ENCODE results near the gene CCDC122. TPM values are rescaled to one million over a fixed set of nuclear protein-coding genes. Genes with fewer than 3 reads are reported as not detected.

CCDC122 gene
- 2.6 and 2.7 TPM in 2 replicates for polyA plus RNA-seq (2011; rRNA removed)
- 0.13 and 0.27 TPM in 2 replicates for polyA plus RNA-seq (2012; cell fraction: cytosol; rRNA removed)
- 0.20 and 0.44 TPM in 2 replicates for polyA plus RNA-seq (2012; cell fraction: nucleus; rRNA removed)
- 4.3 to 6.4 TPM (median 4.5 TPM) in 3 replicates for polyA plus RNA-seq (2017; fragmentation: RNase III; extraction: RNeasy Plus Mini Kit Qiagen cat#74134 plus additional on column Dnase treatment)
- polyA minus RNA-seq (2011; rRNA and poly(A)+ RNA removed): 1.2 and 1.6 TPM in 2 replicates

- DNase-seq (ENCODE audit: low read depth in 1 of 2, low spot score in 1 of 2) (peak; percentile 66 to 75), FAIRE-seq (no peak), ATAC-seq (peak; percentile 96 to 97)
- Histone ChIP-seq H3K4me1 (peaks cover 11% of the 10 kb centered on the region; the same call in 2 of the 3 replicates), H3K9me3 (no peaks in the 10 kb centered on the region), H3K27ac (peak within 1 kb of the TSS; percentile 95 to 96), H3K4me2 (peak within 1 kb of the TSS; percentile 96), H3K4me3 (peak within 1 kb of the TSS; percentile 80)
- 0% methylated on average over 12 of the region's 78 CpGs for WGBS (ENCODE audit: missing lambda C conversion rate)
- ChIA-PET CTCF (interaction anchor here (0.6 to 1.0 kb wide), 2 partner anchors 74 to 468 kb away, joined by 3 to 4 read pairs; no protein-coding TSS in a partner anchor), POLR2A (interaction anchor here (0.6 to 2.5 kb wide), 7 partner anchors 13 to 1607 kb away, joined by 4 to 13 read pairs (median 5); partner anchors contain the start of gene AKAP11)
- TF ChIP-seq CEBPB (IDR thresholded peaks at IDR 0.05) (no peak), POLR2AphosphoS2 (conservative IDR thresholded peaks at IDR 0.05; ENCODE audit: low read length) (no peak), NFE2L2 (conservative IDR thresholded peaks at IDR 0.05; ENCODE audit: low read length) (no peak), HES2 (IDR thresholded peaks at IDR 0.05) (no peak), CHD4 (IDR thresholded peaks at IDR 0.05; ENCODE audit: borderline replicate concordance) (no peak), HOXB5 (CRISPR knock-in tag; IDR thresholded peaks at IDR 0.05) (no peak), USF2 (IDR thresholded peaks at IDR 0.05) (no peak), MAX (IDR thresholded peaks at IDR 0.05) (peak; percentile 79), SREBF2 (IDR thresholded peaks at IDR 0.05) (no peak), CBX2 (IDR thresholded peaks at IDR 0.05; ENCODE audit: borderline replicate concordance, low read depth) (no peak), KDM1A (IDR thresholded peaks at IDR 0.05; ENCODE audit: low read depth) (no peak), POLR2A (IDR thresholded peaks at IDR 0.05; ENCODE audit: low read length) (peak; percentile 52), RAD21 (conservative IDR thresholded peaks at IDR 0.05 in 1 of 2, IDR thresholded peaks at IDR 0.05 in 1 of 2) (no peak), JUNB (IDR thresholded peaks at IDR 0.05) (no peak), CBX8 (IDR thresholded peaks at IDR 0.05) (no peak), E2F6 (IDR thresholded peaks at IDR 0.05; ENCODE audit: borderline replicate concordance, low read depth) (peak; percentile 88), MYC (IDR thresholded peaks at IDR 0.05; ENCODE audit: borderline replicate concordance, low read length) (peak; percentile 49; the same call in 1 of the 2 replicates), BHLHE40 (IDR thresholded peaks at IDR 0.05; ENCODE audit: low read depth, low read length) (no peak), SMC3 (IDR thresholded peaks at IDR 0.05) (no peak), PBX3 (IDR thresholded peaks at IDR 0.05) (no peak), EP300 (IDR thresholded peaks at IDR 0.05) (no peak), HDAC2 (IDR thresholded peaks at IDR 0.05) (no peak), PHF8 (IDR thresholded peaks at IDR 0.05; ENCODE audit: borderline replicate concordance, low read depth) (peak; percentile 83), MAFK (IDR thresholded peaks at IDR 0.05; ENCODE audit: partially characterized antibody) (peak; percentile 98), HMGXB4 (CRISPR knock-in tag; IDR thresholded peaks at IDR 0.05; ENCODE audit: borderline replicate concordance) (no peak), NR3C1 (IDR thresholded peaks at IDR 0.05) (no peak), REST (IDR thresholded peaks at IDR 0.05) (peak; percentile 74), MAZ (IDR thresholded peaks at IDR 0.05; ENCODE audit: borderline replicate concordance, low read depth, low read length) (no peak), RNF2 (IDR thresholded peaks at IDR 0.05; ENCODE audit: borderline replicate concordance, low read depth) (0 out of 2 replicates have a peak, but pooled peaks have one; percentile 35), GATA3 (IDR thresholded peaks at IDR 0.05; ENCODE audit: borderline replicate concordance) (no peak), EHMT2 (IDR thresholded peaks at IDR 0.05; ENCODE audit: low read depth) (no peak), ESRRA (IDR thresholded peaks at IDR 0.05; ENCODE audit: borderline replicate concordance, low read length) (no peak)
These were observed at the start of gene CCDC122 for GRCh38 chr13:43878892-43879754. CCDC122 (minus strand) TSS chr13:43879740; CDS start chr13:43869376, 10,364 bp downstream.

Measured in A549 (cell line).